ENCODE results near the gene SPOPL.
"Not testable (repeated sequence)": the region's sequence is repeated elsewhere in the genome, so short reads cannot be mapped to it uniquely, and the experiment has no call there.

SPOPL gene

DNA sequence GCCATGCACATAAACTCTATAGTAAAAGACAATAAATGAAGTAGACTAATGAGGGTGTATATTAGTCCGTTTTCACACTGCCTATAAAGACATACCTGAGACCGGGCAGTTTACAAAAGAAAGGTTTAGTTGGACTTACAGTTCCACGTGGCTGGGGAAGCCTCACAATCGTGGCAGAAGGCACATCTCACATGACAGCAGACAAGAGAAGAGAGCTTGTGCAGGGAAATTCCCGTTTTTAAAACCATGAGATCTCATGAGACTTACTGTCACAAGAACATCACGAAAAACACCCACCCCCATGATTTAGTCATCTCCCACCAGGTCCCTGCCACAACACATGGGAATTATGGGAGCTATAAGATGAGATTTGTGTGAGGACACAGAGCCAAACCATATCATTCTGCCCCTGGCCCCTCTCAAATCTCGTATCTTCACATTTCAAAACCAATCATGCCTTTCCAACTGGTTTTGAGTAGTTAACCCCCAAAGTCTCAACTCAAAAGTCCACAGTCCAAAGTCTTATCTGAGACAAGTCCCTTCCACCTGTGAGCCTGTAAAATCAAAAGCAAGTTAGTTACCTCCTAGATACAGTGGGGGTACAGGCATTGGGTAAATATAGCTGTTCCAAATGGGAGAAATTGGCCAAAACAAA is 21.6 kb downstream of the SPOPL start:
- DNase-seq (ENCODE audit: low read depth in 2 of 2): not testable (repeated sequence)

DNA sequence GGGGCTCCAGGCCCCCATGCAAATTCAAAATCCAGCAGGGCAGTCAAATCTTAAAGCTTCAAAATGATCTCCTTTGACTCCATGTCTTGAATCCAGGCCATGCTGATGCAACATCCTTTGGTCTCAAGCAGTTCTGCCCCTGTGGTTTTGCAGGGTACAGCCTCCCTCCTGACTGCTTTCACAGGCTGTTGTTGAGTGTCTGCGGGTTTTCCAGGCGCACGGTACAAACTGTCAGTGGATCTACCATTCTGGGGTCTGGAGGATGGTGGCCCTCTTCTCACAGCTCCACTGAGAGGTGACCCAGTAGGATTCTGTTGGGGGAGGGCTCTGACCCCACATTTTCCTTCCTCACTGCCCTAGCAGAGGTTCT is 22.1 kb downstream of the SPOPL start:
- DNase-seq (ENCODE audit: low read depth in 2 of 2): not testable (repeated sequence)

DNA sequence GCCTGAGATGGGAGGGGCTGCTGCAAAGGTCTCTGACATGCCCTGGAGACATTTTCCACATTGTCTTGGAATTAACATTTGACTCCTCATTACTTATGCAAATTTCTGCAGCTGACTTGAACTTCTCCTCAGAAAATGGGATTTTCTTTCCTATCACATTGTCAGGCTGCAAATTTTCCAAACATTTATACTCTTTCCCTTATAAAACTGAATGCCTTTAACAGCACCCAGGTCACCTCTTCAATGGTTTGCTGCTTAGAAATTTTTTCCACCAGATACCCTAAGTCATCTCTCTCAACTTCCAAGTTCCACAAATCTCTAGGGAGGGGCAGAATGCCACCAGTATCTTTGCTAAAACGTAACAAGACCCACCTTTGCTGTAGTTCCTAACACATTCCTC is 22.8 kb downstream of the SPOPL start:
- DNase-seq (ENCODE audit: low read depth in 2 of 2): not testable (repeated sequence)

DNA sequence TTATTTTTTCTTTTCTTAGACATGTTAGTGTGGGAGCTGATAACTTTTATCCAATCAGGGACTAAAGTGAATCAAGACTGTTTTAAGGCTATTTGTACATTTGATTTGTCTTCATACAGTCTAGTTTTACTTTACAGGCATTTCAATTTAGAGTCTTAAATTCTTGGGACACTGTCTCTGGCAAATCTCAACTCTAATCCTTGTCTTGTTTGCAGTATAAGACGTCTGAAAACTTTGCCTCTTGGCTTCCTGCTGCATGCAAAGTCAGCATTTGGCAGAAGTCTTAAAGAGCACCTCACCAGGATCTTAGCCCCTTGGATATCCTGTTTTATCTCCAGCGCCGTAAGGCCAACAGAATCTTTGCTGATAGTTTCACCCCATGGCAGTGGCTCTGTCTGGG is 30.3 kb downstream of the SPOPL start:
- DNase-seq (ENCODE audit: low read depth in 2 of 2): no peak

DNA sequence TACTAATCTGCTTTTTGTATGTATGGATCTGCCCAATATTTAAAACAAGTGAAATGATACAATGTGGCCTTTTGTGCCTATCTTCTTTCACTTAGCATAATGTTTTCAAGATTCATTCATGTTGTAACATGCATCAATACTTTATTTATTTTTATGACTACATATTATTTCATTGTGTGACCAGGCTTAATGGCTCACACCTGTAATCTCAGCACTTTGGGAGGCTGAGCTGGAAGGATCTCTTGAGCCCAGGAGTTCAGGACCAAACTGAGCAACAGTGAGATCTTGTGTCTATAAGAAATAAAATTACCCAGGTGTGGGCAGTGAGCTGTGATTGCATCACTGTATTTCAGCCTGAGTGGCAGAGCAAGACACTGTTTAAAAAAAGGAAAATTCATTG is 33.2 kb downstream of the SPOPL start:
- no peak for DNase-seq (ENCODE audit: low read depth in 2 of 2)

DNA sequence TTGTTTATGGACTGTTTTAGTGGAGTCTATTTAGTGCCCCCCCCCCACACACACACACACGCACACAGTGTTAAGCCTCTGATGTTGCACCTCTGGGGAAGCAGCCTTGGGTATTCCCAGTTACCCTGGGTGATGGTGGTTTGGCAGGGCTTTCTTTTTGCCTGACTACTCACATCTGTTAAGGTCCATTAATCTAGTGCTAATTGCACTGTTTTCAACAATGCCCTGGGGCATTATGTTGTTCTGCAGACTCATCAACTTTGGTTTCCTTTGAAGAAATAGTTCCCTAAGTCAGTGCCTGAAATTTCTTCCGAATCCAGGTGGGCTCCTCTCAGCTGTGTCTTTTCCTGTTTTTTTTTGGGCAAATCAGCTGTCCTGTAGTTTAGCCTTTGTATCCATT is 34.7 kb downstream of the SPOPL start:
- no peak for DNase-seq (ENCODE audit: low read depth in 2 of 2)

DNA sequence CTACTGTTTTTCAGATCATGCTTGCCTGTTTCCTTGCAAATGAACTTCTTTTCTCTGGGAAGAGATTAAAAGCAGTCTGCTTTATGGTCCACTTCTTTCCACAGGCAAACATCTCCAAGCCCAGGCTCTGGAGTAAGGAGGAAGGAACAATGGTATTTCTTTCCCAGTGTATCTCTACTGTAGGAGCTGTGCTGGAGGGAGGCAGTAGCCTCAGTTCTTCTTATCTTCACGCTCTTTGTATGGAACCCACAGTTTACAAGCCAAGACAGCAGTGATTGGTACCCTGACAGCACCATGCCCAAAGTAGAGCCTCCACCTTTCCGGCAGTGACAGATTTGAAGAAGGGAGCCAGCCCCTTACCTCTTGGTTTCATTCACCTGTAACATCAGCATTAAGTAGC is 35.2 kb downstream of the SPOPL start:
- no peak for DNase-seq (ENCODE audit: low read depth in 2 of 2)

DNA sequence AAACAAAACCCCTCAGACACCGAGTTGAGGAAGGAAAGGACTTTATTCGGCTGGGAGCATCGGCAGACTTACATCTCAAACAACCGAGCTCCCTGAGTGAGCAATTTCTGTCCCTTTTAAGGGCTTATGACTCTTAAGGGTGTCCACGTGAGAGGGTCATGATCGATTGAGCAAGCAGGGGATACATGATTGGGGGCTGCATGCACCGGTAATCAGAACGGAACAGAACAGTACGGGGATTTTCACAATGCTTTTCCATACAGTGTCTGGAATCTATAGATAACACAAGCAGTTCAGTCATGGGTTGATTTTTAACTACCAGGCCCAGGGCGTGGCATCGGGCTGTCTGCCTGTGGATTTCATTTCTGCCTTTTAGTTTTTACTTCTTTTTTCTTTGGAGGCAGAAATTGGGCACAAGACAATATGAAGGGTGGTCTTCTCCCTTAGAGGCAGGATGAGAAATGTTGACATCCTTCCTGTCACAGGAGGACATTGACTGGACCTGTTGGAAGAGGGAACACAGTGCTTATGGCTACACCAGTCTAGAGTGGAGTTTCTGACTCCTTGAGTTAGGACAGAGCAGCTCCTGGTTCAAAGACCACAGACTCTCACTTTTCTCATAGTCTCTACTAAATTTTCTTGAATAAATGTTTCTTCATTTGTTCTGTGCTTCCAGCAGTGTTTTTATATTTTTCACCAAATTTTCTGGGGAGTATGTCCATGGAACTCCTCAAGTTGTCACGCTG is 35.8 kb downstream of the SPOPL start:
- no peak for DNase-seq (ENCODE audit: low read depth in 2 of 2)

DNA sequence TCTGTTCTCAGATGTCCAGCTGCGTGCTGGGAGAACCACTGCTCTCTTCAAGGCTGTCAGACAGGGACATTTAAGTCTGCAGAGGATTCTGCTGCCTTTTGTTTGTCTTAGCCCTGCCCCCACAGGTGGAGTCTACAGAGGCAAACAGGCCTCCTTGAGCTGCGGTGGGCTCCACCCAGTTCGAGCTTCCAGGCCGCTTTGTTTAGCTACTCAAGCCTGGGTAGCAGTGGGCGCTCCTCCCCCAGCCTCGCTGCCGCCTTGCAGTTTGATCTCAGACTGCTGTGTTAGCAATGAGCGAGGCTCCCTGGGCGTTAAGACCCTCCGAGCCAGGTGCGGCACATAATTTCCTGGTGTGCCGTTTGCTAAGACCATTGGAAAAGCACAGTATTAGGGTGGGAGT is 42.6 kb downstream of the SPOPL start:
- DNase-seq (ENCODE audit: low read depth in 2 of 2): not testable (repeated sequence)

DNA sequence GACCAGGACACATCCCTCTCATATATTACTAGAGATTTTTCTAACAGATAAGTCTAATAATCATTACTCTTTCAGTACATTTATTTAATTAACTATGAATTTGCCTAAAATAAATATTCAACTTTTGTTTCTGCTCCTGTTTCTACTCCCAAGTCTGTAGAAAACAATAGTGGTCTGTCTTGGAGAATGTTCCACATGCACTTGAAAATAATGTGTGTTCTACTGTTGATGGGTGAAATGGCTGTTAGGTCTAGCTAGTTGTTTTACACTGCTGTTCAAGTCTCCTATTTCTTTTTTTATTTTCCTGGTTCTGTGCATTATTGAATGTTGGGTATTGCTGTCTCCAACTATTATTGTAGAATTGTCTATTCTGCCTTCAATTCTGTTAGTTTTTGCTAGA is 47.2 kb downstream of the SPOPL start:
- no peak for DNase-seq (ENCODE audit: low read depth in 2 of 2)

DNA sequence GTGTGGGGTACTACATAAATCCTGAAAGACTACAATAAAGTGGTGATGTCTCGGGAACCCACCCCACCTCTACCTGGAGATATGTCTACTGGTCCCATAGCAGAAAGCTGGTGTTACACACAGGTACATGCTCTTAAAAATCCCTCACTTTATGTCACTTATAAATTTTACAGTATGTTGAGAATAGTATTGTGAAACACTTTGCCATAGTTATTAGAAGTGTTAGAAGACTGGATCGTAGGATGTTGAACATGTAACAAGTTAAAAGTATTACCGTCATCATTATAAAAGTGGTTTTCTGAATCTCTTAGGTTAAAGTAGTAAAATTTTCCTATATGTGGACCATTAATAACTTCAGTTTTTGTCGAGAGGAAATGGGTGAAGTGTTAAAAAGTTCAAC is 48.6 kb downstream of the SPOPL start:
- DNase-seq (ENCODE audit: low read depth in 2 of 2): no peak

DNA sequence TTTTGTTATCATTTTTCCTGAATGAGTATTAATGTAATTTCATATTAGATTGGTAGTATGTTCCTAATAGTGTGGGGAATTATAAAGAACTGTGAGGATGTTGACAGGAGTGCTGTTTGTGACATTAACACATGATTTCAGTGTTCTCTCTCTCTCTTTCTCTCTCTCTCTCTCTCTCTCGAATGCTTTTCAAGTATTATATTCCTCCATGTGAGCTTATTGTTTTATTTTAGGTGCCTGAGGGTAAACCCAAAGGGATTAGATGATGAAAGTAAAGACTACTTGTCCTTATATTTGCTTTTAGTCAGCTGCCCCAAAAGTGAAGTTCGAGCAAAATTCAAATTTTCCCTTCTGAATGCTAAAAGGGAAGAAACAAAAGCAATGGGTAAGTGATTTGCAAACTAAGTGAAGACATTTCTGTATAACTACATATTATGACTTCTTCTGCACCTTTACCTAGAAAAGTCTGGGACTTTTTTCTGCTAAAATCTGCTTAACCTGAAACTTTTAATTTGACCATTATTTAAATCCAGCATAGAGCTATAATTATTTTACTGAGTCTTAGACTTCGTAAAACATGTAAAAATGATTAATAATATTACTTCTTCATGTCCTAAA is 49.2 kb downstream of the SPOPL start:
- DNase-seq (ENCODE audit: low read depth in 2 of 2): no peak

DNA sequence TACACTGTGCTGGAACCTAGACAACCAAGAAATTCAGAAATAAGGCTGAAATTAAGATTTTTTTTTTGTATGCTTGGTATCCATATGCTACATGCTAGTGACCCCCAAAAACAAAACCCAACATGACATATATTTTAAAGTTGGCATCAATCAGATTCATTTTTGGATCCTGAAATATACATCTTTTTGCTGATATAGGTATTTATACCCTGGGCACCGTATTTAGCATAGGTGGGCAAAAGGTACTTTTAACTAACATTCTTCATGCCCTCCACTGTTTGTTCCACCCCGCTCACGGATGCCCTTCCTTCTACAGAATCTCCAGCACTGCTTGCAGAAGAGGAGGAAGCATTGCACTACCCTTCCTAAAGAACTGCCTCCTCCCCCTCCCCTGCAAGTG is 52.6 kb downstream of the SPOPL start:
- no peak for DNase-seq (ENCODE audit: low read depth in 2 of 2)

DNA sequence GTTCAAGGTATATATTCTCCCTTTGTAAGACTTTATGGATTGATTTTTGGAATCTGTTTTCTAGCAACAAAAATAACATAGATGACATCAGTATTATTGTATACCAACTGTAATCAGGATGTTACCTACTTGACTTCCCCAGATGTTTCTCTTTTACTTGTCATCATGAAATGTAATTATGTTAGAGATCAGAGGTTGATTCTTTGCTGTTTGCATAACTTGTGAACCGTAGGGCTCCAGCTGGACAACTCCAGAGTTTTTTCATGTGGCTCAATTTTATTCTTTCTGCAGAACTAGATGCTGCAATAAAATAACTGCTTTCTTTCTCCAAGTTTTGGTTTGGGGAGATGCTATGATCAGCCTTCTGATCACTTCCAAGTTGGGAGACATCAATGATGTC is 58.1 kb downstream of the SPOPL start:
- no peak for DNase-seq (ENCODE audit: low read depth in 2 of 2)

DNA sequence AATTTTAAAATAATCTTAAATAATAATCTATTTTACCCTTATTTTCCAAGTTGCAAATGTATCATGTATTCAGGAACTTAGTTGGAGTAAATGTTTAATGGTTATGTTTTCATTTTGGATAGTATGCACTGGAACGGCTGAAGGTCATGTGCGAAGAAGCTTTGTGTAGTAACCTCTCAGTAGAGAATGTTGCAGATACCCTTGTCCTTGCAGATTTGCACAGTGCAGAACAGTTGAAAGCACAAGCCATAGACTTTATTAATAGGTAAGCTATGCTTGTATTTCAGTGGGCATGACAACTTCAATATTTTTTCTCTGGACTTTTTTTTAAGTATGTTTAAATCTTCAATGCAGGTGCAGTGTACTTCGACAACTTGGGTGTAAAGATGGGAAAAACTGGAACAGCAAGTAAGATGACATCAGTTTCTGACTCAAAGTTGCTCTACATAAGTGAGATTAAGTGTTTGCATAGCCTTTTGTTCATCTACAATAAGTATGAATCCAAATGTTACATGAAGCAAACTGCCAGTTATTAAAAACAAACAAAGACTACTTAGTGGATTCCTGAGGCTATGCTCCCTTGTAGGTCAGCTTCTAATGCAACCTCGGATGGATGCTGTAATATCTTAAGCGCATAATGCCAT is 63.1 kb downstream of the SPOPL start:
- no peak for DNase-seq (ENCODE audit: low read depth in 2 of 2)

DNA sequence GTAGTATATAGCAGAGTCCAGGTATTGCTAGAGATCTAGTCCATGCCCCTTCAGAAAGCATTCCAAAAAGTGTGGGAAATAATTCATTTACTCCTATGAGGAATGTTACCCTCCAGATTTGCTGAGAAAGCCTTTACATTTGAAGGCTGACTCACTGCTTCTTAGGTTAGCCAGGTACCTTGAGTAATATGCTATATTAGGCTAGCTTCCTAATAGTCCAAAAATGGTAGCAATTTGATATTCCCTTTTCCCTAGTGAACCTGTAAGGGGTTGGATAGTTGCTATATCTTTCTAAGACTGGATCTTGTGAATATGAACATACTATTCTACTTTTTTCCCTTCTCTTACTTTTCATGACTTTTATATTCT is 63.6 kb downstream of the SPOPL start:
- no peak for DNase-seq (ENCODE audit: low read depth in 2 of 2)

DNA sequence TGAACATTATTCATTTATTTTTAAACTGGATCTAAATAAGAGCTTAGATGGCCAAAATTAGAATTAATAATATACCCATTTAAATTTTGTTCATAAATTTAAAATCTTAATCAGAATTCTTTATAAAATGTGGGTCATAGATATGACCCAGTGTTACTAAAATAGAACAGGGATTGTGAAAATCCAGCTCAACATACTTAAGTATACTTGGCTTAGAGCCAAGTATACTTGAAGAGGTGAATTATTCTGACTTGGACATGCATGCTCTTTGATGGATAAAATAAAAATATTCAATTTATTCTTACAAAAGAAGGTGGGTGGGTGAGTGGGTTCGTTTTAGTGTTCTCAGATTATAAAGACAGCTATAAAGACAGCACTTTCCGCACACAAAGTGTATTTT is 70.7 kb downstream of the SPOPL start:
- DNase-seq (ENCODE audit: low read depth in 2 of 2): no peak

DNA sequence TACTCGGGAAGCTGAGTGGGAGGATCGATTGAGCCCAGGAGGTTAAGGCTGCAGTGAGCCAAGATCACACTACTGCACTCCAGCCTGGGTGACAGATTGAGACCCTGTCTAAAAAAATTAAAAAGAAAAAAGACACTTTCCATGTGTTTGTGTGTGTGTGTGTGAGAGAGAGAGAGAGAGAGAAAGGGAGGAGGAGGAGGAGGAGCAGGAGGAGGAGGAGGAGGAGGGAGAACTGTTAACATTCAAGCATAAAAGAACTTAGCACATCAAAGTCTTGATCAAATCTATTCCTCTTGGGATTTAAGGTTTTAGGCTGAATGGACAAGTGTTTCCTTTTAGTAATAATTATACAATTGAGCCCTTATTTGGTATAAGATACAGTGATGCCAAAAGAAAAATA is 75.5 kb downstream of the SPOPL start:
- DNase-seq (ENCODE audit: low read depth in 2 of 2): no peak

DNA sequence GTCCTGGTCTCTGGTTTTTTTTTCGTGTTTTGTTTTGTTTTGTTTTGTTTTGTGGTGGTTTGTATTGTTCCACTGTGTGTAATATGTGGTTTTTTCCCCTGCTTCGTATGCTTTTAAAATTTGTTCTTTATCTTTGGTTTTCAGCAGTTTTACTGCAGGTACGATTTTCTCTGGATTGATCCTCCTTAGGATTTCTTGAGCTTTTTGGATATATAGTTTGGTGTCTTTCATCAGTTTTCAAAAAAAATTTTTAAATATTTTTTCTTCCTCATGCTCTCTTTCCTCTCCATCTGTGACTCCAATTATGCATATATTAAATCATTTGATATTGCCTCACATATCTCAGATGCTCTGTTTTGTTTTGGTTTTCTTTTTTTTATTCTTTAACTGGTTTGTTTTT is 78.0 kb downstream of the SPOPL start:
- no peak for DNase-seq (ENCODE audit: low read depth in 2 of 2)

DNA sequence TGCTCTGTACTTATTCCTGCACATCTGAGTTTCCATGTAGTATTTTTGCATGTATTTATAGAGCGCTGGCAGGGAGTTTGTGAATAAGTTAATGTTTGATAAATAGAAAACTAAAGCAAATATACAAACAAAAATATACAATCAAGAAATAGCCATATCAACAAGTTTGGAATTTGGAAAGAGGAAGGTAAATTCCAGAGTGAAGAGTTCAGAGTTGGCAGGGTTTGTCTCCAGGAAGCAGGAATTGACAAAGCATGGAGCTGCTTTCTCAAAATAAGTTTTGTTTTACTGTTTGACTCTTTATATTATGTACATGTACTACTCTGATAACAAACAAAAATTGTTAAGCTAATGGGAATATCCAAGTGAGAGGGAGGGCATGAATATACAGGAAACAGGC is 80.3 kb downstream of the SPOPL start:
- DNase-seq (ENCODE audit: low read depth in 2 of 2): no peak

DNA sequence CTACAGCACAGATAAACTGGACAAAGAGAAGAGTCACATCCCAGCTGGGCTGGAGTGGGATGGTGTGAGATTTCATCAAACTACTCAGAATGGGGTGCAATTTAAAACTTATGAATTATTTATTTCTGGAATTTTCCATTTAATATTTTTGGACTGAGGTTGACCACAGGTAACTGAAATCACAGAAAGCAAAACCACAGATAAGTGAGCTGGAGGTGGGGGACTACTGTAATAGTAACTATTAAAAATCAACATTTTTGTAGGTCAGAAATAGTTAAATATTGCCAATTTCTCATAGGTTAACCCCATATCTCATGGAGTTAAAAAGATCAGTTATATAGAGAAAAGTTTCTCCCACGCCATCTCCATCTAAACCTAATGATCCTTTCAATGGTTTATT is 88.1 kb downstream of the SPOPL start:
- DNase-seq (ENCODE audit: low read depth in 2 of 2): no peak

DNA sequence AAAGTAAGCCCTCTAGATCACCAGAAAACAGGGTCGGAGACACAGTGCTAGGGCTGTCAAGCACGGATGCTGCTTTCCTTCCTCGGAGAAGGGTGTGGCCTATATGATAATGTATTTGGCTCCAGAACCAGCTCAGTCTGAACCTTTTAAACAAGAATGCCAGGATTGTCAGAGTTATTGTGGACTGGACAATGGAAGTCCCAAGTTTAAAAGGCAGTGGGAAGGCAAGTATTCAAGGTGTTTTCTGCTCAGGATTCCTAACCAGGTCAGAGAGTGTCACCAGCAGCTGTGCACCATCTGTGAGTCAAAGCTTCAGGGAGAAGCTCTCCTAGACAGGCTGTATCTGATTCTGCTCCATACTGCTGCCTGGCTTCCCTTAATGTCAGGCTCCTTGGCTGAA is 94.8 kb downstream of the SPOPL start:
- no peak for DNase-seq (ENCODE audit: low read depth in 2 of 2)
